Left cardiac atrium (tissue), 4 donors: Measurements from ENCODE around the gene LRRTM1. TPM values are rescaled to one million over a fixed set of nuclear protein-coding genes. Genes with fewer than 3 reads are reported as not detected.

Experiments
- ATAC-seq, 2 donors: fragments of 200-7000 bp; cut with Tn5 transposase; one replicate each; pipeline ENCODE4 v1.9.1; 2020; ENCODE audit warnings: mild to moderate bottlenecking in 2 of 2, moderate library complexity in 2 of 2
- DNase-seq: peaks from one replicate; pipeline ENCODE4 v3.0.0-alpha.2; 2020
- intact Hi-C, 2 donors: fragments of 100-400 bp; cut with DNase I; formaldehyde crosslinking; loops; one replicate each; pipeline versions ENCODE4 v1.14.1 to v1.15.1; 2022 to 2023
- total RNA-seq, 2 donors: library from RNA; stranded (reverse); fragmentation: NEBNext Ultra II Directional; extraction: Animal tissue kit (Norgen Biotek cat#: 25700); gene quantifications; one replicate each; pipeline ENCODE4 v1.2.1, GENCODE V29; 2021
- donor health status: DM: no; HTN: yes; CAD: no.
- donor health status: DM: no; HTN: yes; CAD: no; lungs with severe emphysema.
- donor health status: DM: yes; HTN: yes; CAD: no.
- donor health status: Dilated cardiomyopathy.

LRRTM1 gene
- total RNA-seq, 2 donors from 2014 or later, result 0.18 to 0.41 TPM

DNA sequence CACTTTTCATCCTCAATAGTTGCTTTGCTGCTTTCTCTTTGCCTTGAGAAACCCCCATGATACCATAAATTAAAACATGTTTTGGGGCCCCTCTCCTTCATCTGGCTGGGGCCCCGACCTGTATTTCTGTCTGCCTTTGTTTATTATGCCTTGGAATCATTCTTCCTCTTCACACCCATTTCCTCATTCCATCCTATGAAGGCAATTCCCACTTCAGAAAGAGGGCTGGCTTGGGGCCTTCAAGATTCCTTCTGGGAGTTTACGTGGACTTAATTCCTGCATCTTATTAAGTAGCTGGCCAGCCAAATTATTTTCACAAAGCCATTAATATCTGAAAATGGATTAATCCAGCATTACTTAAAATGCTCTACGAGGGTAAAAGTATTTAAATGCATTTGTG is 6.8 kb upstream of the LRRTM1 start:
- ATAC-seq (no peak), DNase-seq (no peak)
- intact Hi-C loops, result no loop called here

DNA sequence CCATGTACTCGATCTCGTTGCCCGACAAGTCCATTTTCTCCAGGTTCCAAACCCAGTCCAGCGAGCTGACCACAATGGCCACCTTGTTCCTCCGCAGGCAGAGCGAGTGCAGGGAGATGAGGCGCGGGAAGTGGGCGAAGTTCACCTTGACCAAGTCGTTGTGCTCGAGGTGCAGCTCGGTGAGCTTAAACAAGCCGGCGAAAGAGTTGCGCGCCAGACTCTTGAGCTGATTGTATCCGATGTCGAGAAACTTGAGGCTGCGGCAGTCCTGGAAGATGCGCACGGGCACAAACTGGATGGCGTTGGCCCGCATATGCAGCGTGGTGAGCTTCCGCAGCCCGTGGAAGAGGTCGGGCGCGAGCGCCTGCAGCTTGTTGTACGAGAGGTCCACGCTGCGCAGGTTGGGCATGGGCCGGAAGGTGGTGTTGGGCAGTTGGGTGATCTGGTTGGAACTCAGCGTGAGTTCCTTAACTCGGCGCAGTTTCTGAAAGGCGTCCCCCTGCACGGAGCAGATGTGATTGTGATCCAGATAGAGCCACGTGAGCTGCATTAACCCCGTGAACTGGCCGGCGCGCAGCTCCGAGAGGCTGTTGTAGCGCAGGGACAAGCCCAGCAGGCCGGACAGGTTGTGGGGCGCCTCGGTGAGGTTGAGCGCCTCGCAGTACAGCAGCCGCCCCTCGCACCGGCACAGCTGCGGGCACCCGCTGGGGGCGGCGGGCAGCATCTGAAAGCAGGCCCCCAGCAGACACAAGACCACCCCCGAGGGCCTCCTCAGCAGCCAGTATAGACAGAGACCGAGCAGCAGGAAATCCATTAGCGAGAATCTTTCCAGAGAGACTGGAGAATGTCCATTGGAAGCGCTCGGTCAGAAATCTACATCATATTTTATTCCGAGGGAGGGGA is 1.3 kb downstream of the LRRTM1 start:
- DNase-seq (peak; percentile 20), ATAC-seq (peak; percentile 23 to 63)
- intact Hi-C loops, result no loop called here

DNA sequence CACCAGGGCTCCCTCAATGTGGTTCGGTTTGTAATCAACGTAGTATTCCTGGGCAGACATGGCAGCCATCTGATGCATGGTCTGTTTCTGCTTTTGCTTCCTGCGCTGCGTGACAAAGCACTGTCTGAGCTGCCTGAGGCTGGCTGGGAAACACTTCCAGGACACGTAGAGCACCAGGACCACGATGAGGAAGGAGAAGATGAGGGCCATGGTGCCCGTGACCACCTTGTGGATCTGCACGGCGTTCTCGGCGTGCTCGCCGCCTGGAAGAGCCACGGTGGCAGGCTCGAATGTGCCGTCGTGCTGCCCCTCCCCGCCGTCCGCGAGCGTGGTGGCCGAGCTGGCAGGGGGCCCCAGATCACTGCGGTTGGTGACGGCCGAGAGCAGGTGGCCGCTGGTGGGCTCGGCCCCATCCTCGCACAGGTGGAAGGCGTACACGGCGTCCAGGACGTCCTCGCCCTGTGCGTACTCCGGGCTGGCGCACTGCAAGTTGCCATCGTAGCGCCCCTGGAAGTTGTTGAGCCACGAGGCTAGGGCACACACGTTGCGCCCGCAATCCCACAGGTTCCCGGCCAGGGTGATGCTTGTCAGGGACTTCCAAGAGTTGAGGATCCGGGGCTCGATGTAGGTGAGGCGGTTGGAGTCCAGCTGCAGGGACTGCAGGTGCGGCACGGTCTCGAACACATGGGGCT is 2.1 kb downstream of the LRRTM1 start:
- ATAC-seq (no peak), DNase-seq (no peak)
- intact Hi-C loops, result no loop called here

DNA sequence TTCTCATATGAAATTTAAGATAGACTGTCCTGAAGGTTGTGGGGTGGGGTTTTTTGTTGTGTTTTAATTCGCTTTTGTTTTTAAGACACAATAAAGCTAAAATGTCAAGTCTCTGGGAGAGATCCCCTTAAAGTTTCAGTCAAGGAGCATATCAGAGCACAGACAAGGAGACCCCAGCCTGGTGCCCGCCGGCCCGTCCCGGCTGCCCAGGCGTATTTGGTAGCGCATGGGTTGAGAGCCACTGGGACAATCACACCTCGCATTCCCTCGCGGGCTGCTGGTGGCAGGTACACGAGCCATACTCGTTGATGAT is 2.6 kb downstream of the LRRTM1 start:
- intact Hi-C loops, result no loop called here
- DNase-seq (no peak), ATAC-seq (no peak)

DNA sequence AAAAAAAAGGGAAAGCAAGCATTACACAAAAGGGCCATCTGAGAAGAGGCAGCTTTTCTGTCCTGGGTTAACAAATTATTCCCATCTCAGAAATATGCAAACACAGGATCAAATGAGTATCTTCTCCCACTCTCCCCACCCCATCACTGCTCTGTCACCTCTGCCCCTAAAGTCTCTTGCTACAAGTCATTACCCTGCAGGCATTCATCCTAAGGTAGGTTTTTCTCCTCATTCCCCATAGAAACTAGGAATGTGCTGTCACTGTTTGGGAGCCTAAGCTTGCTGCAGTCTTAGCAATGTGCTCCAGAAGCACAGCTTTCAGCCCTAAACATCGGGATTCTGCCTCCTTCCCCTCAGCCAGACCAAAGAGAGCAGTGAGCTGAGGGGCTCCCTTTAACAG is 3.6 kb downstream of the LRRTM1 start:
- no peak for ATAC-seq
- no peak for DNase-seq
- intact Hi-C loops, result no loop called here

DNA sequence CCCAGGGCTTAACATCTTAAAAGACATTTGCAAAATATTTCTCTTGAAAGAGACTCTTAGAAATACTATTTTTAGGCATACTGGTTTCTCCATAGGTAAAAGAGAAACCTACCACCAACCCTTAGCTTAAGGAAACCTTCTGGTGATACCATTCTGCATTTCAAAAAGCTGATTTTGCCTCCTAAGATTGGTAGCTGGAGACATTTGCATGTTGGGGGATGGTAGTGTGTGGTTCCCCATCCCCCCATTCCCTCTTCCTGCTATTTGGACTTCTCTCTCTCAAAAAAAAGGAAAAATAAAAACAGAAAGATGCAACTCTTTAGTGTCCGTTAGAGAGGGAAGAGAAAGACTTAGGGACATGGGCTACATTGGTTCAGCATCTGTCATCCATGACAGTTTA is 4.2 kb downstream of the LRRTM1 start:
- no peak for DNase-seq
- intact Hi-C loops, result no loop called here
- ATAC-seq, result no peak

DNA sequence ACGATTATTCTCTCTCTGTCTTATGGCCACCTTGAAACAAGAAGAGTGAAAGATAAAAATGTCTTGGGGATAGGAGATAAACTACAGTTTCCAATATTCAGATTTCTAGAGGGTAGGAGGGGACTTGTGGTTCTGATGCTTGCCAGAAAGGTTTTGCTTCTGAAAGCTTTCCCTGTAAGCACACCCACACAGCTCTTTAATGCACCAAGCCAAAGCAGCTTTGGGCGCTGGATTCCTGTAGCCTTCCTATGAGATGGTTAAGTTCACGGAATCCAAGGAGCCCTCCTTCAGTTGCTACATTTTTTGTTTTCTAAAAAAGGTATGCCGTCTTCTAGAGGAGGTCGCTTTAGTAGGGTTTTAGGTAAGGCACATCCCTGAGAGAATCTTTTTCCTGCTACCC is 4.9 kb downstream of the LRRTM1 start:
- intact Hi-C loops, result no loop called here
- ATAC-seq (no peak), DNase-seq (no peak)

DNA sequence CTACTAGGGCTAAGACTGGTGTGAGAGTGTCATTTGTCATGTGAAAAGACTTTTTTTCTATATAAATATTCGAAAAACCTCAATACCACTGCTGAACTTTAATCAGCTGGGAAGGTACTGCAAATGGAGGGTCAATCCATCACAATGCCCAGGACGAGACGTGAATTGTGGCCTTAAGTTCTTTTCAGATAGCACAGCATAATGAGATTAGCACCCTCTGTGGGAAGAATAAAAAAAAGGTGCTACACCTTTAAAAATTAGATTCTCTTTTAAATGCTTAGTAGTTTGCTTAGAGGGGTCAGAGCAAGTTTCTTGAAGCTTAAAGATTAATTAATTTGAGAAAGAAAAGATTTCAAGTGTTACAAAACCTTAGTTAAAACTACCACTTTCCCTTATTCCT is 5.6 kb downstream of the LRRTM1 start:
- no peak for ATAC-seq
- intact Hi-C loops, result no loop called here

DNA sequence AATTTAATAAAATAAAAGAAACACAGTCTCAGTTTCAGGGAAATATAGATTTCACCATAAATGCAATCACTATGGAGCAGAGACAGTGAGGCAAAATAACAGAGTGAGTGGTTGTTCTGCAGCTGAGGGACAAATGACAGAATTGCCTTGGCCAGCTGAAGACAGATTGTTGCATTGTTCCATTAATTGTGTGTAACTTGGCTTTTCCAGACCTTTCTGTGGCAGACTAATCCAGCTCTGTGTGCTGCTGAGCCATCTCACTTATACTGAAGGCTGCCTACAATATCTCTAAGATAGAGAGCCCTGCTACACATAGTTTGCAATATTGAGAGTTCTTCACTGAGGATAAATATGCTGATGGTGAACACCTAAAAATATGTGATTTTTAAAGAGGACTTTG is 11.5 kb downstream of the LRRTM1 start:
- DNase-seq (no peak), ATAC-seq (no peak)
- intact Hi-C loops, result no loop called here

More for the DNA sequence above, 5.6 kb downstream of the LRRTM1 start:
- DNase-seq, result no peak

DNA sequence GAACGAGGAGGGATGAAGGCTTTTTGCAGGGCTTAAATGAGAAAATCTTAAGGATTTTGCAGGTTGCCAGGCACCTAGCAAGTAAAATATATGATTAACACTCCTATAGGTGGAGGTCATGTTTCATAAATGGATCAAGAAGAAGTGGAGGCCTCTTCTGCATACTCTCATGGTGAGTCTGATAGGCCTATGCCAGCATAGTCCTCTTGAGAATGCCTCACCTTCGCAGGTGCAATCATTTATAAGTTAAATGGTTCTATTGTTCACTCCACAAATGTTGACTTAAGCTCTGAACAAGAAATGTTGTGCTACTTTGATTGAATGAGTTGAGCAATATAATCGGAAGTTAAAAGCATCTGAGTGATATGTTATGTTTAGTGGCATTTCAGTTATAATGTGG is 12.1 kb downstream of the LRRTM1 start:
- intact Hi-C loops, result no loop called here
- DNase-seq (no peak), ATAC-seq (no peak)

DNA sequence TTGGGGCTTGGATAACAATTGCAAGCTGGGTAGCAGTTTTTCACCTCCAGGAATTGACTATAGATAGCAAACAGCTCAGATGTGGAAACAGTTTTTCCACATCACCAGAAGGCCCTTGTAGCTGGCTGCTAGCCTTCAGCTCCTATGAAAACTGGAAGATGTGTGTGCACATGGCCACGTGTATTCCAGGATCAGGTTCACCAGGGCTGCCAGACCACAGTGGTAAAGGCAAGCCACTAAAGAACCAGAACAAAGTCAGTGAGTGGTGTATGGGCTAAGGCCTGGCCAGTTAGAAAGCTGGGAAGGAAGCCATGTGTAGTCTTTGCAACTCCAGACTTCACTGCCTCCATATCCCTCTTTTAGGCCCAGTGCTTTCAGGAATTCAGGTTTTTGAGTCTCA is 12.9 kb downstream of the LRRTM1 start:
- no peak for ATAC-seq
- intact Hi-C loops, result no loop called here
- DNase-seq, result no peak

DNA sequence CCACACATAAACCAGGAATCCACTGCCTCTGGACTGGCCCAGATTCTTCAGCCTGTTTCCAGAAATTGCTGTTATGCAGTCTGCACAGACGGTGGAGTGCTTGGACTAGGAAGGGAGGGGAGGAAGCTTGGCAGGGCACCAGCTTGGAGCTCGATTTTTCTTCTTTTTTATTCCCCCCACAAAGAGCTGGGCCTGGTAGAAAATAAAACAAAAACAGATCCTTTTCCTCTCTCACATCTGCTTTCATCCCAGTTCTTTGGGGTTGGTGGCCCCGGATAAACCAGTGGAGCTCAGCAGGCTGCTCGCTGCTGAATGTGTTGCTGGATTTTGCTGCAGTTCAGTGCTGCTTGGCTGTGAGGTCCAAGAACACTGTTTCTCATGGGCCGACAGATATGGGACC is 16.0 kb downstream of the LRRTM1 start:
- ATAC-seq, result peak; percentile 53 to 78
- peak; percentile 31 for DNase-seq
- intact Hi-C loops, result no loop called here

DNA sequence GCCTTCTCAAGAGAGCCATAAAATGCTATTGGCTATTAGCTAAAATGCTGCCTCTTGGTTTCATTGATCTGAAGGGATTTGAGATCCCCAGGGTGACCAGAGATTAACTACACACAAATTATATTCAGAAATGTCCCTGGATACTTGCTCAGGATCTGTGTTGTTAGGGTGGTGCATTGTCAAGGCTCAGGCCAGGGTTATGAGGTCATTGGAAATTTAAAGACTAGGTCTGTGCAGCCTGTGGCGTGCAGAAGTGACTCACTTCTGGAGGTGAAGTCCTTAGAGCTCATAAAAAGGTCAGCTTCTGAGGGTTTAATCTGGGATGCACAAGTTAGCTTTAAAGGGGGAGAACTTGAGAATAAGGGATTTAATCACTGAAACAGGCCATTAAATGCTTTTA is 23.5 kb downstream of the LRRTM1 start:
- DNase-seq (no peak), ATAC-seq (no peak)
- intact Hi-C loops, result no loop called here

DNA sequence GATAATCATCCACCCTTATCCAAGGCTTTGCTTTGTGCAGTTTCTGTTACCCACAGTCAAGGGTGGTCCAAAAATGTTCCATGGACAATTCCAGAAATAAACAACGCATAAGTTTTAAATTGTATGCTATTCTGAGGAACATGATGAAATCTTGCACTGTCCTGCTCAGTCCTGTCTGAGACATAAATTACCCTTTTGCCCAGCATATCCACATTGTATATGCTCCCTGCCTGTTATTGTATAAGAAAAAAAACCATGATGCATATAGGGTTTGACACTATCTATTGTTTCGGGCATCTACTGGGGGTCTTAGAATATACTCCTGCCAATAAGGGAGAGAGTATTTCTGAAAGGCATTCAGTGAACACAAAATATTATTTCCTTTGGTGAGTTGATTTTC is 24.0 kb downstream of the LRRTM1 start:
- ATAC-seq, result no peak
- DNase-seq, result no peak
- intact Hi-C loops, result no loop called here

DNA sequence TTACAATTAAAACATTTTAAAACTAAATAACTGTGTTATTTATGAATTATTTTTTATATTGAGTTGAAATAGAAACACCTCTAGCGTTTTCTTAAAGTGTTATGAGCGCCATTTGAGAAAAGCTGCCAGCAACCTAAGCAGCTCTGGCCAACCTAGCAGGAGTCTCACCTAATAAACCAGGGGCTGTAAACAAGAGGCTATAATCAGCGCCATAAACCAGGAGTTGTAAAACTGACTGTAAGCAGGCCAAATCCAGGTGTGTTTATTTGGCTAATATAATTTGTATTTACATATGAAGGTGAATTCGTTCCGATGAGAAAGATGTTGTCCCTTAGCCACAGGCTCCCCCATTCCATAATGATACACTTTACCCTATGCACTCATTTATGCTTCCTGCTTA is 34.7 kb downstream of the LRRTM1 start:
- no peak for DNase-seq
- intact Hi-C loops, result no loop called here
- no peak for ATAC-seq

DNA sequence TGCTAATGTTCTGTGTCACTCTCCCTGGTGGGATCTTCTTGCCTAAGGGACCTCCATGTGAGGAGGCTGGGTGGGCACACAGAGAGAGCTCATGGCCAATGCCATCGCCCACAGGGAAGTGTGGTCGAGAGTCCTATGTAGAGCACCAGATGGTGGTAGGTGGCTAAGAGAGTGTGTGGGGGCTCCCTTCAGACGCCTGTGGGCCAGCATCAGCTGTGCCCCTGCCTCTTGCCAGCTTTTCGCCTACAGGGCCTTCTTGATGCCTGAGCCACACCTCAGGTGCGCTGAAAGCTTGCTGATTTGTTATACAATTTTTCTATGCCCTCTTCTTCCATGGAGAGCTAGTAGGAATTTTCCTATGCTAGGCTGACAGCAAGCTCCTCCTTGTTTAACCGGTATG is 38.3 kb downstream of the LRRTM1 start:
- intact Hi-C loops, result no loop called here
- DNase-seq, result no peak
- no peak for ATAC-seq

DNA sequence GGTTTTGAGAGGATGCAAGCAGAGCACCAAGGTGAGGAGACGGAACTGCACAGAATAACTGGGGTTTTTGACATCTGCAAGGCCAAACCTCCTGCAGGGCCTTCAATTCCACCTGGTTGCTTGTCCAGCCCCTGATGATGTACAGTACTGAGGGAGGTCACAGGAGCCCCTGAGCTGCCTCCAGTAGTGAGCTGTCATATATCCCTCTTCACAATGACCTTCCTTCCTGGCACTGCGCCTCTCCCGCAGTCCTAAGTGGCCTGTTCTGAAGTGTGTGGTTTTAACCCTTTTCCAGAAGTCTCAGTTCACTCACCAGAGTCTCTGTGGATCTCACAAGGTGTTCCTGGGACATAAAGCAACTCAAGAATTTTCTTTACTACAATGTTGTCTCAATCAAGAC is 45.3 kb downstream of the LRRTM1 start:
- intact Hi-C loops, result no loop called here
- DNase-seq, result no peak
- peak in 1 of 2 donors; percentile 52 for ATAC-seq

DNA sequence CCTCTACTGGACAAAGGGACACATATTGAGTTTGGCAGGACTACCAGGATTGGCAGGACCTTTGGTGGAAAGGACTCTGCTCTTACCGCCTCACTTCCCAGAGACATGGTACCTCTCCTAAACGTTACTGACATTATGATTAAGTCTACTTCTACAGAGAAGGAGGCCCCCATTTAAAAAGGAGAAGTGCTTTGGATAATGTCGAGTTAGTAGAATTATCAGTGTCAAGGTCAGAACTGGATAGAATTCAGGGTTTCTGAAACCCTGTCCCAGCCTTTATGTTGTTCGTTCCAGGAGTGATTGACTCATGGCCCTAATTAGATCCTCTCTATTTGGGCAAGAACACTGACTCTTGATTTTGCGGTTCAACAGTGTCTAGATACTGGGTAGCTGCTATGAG is 45.8 kb downstream of the LRRTM1 start:
- intact Hi-C loops, result no loop called here

DNA sequence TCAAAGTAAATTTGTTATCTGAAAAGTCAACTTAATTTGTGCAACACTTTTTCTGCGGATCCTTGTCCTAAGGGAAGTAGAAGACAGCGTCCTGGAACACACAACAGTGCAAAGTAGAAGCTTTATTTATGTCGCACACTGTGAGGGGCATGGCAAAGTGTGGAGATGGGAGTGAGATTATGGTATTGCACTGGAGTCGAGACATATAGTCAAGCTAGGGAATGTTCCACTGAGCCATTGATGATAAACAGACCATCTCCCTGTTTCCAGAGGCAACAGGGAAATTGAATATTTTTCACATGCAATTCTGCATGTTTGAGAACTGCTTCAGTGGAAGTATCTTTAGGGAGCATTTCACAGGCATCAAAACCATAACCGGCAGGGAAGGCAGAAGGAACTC is 46.2 kb downstream of the LRRTM1 start:
- intact Hi-C loops, result no loop called here
- ATAC-seq, result no peak

More for the DNA sequence above, 45.8 kb downstream of the LRRTM1 start:
- no peak for DNase-seq
- no peak for ATAC-seq

DNA sequence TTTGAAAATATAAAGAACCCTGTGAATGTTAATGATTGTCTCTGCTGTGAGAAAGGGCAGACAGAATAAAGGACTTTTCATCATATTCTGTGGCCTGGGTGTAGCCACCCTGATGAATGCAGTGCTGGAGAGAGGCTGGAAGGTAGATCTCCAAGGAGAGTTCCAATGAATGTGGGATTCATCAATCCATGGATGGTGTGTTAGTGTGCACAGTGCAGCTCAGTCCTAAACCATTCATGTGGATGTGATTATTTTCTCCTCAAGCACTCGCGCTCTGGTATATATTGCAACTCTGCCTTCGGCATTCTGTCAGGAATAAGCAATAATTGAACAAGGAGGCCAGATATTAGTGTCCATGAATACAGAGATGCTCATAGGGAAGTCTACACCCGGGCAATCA is 47.1 kb downstream of the LRRTM1 start:
- DNase-seq (no peak), ATAC-seq (no peak)
- intact Hi-C loops, result no loop called here

More for the DNA sequence above, 46.2 kb downstream of the LRRTM1 start:
- DNase-seq, result no peak

DNA sequence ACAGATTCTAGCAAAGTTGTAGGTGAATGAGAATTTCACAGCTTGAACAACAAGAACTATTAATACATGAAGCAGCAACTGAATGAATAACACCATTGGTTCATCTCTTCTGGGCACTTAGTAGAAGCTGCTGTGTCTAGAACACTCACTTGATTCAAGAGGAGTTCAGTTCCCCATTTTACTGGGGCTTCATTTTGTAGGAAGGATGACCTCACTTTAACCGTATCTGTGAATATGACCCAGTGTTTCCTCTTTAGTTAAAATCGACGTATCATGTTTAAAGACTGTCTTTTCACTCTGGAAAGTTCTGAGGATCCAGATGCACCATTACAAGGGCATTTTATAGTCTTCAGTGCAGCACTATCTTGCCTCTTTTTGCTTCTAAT is 47.8 kb downstream of the LRRTM1 start:
- DNase-seq (no peak), ATAC-seq (no peak)
- intact Hi-C loops, result no loop called here
